ENCODE data around the gene EEF1AKMT3.

The EEF1AKMT3 gene

DNA sequence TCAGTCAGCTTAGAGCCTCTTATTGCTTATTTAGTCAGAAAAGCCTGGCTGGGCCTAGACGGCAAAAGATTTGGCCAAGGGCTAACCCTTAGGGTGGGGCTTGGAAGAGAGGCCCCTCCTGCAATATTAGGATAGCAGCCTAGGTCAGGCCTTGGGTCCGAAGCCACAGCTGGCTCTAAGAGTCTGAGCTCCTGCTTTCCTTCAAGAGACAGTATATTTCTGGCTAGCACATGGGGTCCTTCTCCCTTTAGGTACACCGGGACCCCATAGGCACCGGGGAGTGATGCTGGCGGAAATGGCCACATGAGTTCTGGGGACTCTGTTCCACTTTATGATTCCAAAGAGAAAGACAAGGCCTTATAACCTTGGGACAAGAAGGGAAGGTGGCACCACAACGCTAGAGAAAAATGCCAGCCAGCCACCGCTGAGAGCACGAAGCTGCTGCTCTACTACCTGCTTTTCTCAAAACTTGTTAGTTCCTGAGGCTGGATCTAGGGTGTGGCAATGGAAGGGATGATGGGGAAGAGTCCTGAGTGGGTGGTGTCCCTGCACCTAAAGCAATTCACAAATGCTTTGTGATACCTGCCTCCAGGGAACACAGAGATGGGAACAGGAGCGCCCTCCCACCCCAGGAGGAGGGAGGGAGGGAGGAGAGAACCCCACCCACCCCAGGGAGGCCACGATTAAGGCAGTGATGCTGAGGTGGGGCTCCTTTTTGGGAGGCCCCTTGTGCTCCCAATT, 49.2 kb downstream of the EEF1AKMT3 start:
- no peak for DNase-seq

DNA sequence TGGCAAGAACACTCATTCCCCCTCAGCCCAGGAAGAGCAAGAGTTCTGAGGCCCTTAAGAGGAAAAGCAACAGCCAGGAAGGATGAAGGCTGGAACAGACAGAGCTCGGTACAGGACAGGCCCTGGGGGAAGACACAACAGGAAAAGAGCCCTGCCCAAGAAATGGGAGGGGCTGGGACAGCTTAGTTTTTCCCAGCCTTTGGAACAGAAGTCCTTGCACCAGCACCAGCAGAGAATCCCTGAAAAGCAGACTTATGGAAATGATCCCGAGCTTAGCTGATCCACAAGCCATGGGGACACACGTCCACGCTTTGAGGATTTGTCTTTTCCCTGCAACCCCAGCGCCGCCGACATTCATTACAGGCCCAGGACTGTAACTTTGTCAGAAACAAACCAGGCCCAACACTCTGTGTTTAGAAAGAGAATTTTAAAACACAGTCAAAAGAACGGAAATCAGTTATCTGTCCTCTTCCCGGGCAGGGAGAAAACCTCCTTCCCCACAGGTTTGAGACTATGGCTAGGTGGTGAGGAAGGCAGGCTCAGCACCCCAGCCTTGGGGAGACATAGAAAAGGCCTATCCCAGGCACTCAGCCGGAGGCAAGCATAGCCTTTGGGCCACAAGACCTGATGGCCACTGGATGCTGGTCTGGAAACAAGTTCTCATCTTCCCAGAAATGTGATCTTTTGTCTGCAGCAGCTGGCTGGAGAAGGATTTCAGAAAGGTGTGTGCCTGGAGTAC, 50.1 kb downstream of the EEF1AKMT3 start:
- no peak for DNase-seq

DNA sequence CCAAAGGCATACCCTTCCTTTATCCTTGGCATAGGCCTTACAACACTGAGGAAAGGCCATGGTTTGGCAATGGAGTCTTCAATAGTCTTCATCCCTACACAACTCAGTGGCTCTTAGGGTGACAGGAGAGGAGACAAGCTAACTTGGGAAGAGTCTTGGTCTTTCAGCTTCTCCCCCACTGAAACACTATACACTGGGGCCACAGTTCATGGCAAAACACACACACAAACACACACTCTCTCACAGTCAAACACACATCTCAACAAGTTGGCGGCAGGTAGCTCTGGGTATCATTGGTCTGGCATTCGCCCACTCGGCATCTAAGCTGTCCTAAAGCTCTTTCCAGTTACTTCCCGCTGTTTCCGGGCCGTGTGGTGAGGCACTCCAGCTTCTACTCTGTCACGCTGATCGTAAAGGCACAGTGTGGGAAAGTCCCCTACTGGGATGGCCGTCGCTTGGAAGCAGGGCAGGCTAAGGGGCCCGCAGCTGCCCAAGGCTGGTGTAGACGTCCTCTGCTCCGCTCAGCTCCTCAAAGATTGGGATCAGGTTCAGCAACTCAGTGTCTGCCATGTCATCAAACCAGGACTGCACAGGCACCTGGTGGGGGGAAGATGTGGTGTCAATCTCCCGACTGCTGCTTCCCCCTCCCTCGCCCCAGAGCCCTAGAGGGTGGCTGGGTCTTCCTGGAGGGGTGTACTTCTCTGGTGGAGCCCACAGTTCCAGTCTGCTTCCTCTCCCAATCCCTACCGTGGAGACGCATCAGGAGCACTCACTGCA, 50.9 kb downstream of the EEF1AKMT3 start:
- no peak for DNase-seq

DNA sequence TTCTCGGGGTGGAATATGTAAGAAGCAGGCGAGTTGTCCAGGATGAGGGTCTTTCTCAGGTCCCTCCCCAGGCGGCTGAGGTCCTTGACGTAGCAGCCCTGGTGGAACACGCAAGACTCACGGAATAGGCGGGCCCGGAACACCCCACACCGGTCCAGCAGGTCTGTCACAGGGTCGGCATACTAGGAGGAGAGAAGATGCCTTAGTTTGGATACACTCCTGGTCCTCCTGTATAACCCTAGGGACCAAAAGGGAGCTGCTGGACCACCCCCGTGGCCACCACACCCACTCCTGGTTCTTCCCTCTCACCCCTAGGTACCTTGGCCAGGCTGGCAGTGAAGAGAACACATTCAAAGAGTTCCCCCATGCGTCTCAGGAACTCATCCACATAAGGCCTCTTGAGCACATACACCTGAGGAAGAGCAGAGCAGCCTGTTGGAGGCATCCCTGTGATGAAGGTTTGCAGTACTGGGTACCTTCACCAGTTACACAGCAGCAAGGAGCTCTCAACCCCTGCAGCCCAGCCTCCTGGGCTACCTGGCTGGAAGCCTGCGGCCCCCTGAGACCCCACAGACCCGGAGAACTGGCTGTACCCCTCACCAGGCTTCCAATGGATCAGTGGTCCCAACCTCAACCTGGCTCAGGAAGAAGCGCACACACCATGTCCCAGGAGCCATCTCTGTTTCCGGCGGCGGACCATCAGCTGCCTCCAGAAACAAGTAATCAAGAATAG, 51.7 kb downstream of the EEF1AKMT3 start:
- DNase-seq: no peak

DNA sequence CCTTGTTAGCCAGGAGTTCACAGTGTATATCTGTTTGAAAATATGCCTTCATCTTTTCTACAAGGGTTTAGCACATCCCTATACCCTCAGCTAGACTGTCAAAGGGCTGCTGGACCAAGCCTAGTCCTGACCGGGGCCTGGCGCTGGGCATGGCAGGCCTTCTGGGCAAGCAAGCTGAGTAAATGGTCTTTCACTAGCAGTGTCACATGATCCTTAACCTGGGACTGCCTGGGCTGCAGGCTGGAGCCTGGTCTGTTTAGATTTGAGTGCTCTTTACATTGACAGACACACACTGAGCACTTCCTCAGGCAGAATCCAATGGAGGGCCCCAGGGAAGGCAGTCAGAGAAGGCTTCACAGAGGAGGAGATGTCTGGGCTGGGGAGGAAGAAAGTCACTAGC, 53.0 kb downstream of the EEF1AKMT3 start:
- DNase-seq: no peak

DNA sequence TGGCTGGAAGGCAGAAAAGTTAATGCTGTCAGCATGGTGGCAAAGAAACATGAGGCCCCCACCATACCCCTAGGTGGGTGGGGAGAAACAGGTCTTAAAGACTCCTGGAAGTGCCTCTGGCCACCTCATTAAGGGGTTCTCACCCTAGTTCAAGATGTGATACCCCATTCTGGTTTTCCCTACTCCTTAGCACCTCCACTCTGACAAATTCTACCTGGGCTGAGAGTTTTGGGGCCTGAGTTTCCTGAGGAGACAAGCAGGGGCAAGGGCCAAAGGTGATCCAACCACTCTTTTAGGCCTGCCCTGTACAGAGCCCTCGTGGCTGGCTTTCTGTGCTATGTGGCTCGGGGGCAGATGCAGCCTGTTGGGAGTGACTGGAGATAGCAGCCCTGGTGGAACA, 54.0 kb downstream of the EEF1AKMT3 start:
- DNase-seq: no peak

DNA sequence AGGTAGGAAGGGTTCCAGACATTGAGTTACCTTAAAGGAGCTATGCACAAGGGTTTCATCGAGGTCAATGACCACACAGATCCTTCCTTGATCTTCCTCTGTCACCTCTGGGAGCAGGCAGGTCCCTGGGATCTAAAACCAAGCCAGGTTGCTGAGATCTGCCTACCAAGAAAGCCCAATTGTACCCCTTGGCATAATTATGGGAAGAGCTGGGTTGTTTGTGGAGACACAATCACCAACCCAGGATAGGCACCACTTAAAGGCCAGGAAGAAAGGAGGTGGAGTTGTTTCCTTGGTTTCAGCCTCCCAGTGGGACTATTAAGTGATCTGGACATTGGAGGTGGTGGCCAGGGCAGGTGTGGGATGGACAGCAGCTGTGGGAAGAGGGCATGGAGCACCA, 54.6 kb downstream of the EEF1AKMT3 start:
- no peak for DNase-seq

DNA sequence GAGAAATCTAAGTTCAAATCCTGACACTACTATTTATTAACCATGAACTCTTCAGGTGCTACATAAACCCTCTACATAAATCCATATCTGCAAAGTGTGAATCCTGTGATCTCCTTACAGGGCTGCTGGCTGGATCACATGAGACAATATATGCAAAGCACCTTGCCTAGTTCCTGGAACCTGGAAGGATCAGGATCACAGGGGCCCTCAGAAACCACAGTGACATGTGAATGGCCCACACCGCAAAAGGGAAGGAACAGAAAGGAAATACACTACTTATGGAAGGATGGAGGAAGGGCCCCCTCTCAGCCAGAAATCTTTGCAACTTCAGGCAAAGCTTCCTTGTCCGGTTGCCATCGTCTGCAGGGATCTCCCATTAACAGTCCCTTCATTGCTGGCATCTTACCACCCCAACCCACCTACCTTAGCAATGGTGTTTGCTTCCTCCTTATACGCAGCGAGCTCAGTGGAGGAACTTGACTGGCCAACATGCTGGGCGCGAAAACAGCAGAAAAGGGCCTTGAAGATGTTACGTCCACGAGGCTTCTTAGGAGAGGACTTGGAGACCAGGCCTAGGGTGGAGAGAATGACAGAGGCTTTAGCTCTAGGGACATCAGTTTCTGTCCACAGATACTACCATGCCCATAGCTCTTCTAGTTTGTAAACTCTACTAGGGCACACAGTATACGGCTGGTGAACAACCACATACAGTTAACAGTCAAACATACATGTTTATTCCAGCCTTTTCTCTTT, 56.8 kb downstream of the EEF1AKMT3 start:
- no peak for DNase-seq

DNA sequence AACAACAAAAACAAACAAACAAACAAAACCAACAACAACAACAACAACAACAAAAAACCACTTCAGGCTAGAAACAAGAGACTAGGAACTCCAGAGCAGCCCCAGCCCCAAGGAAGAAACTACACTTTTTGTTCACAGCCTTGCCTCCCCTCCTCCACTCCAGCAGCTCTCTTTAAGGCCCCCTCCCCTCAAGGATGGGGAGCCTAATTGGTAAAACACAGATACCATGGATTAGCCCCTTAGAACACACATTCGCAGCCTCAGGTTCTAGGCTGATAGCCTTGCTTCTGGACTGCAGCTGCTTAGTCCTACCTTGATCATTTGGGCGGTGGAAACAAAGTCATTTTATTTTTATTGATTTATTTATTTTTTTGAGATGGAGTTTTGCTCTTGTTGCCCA, 58.0 kb downstream of the EEF1AKMT3 start:
- no peak for DNase-seq

Measured in SW 1271 (cell line).